Islet of Langerhans (tissue), 1 donor: ENCODE measurements around the gene MATN4.

ENCODE experiments used
- FAIRE-seq: peaks from one replicate; lab custom pipeline; 2011; peaks lifted over from hg19 to GRCh38; lab: Jason Lieb, UNC

Gene MATN4

DNA sequence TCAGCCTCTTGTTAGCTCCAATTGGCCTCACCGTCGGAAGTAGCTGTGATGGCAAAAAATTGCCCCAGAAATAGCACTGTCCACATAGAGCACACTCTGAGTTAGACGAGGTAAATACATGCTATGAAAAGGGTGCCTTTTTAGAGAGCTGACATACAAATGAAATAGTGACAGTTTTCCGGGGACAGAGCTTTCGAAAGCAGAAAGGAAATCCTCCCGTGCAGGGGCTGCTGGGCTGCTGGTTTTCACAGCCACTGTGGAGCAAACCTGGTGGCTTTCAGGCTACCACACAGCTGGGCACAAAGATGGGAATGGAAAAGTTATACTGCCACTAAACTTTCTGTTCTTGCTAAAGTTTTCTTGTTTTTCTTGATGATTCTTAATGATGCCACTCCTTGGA is 62.0 kb downstream of the MATN4 start:
- no peak for FAIRE-seq
